Esophagus squamous epithelium (tissue), 5 donors: ENCODE data around the gene PIWIL1. TPM values are rescaled to one million over a fixed set of nuclear protein-coding genes. Genes with fewer than 3 reads are reported as not detected.

Experiments
- DNase-seq: peaks from one replicate; lab custom pipeline; 2025; lab: John Stamatoyannopoulos, UW
- H3K27ac ChIP-seq, 4 donors: fragments of 200-600 bp; sonication (generic); one replicate each; pipeline ENCODE4 v1.5.1; 2016 to 2019; ENCODE audit warnings: mild to moderate bottlenecking in 1 of 4
- H3K27me3 ChIP-seq, 4 donors: fragments of 200-600 bp; sonication (generic); 1 replicate in 3 of 4; 2 replicates in 1 of 4; pipeline versions ENCODE4 v1.5.1 to v1.6.0; 2017 to 2021; ENCODE audit warnings: antibody characterized with exemption in 1 of 4
- H3K36me3 ChIP-seq, 3 donors: fragments of 200-600 bp; sonication (generic); one replicate each; pipeline ENCODE4 v1.5.1; 2016 to 2019
- H3K4me1 ChIP-seq, 3 donors: fragments of 200-600 bp; sonication (generic); one replicate each; pipeline ENCODE4 v1.5.1; 2017 to 2019
- H3K4me3 ChIP-seq, 4 donors: fragments of 200-600 bp; sonication (generic); 1 replicate in 3 of 4; 2 replicates in 1 of 4; pipeline ENCODE4 v1.5.1; 2016 to 2019; ENCODE audit warnings: mild to moderate bottlenecking in 2 of 4, moderate library complexity in 1 of 4
- H3K9me3 ChIP-seq, 3 donors: fragments of 200-600 bp; sonication (generic); one replicate each; pipeline ENCODE4 v1.5.1; 2016 to 2019
- POLR2A ChIP-seq, 4 donors: fragments of 450-650 bp; IDR thresholded peaks; one replicate each; pipeline ENCODE4 v1.6.1; 2017; ENCODE audit warnings: antibody characterized with exemption in 4 of 4, mild to moderate bottlenecking in 4 of 4, moderate library complexity in 3 of 4
- WGBS, 2 donors: methylation state at CpG; one replicate each; pipeline ENCODE4 v1.1.5; 2018; 5-methylcytosine and 5-hydroxymethylcytosine counted together
- intact Hi-C: fragments of 100-400 bp; cut with DNase I; formaldehyde crosslinking; loops from one replicate; pipeline ENCODE4 v1.15.0; 2022
- total RNA-seq, 4 donors: library from RNA; depleted of rRNA; stranded (reverse); fragments of >200 nt; gene quantifications; one replicate each; pipeline ENCODE4 v1.1.0, GENCODE V29; 2016
- TF ChIP-seq, protein P1 (sequence below), 6 experiments: fragments of 450-650 bp in 4 of 6; fragments of 200-600 bp in 2 of 6; sonication (generic) in 2 of 6; IDR thresholded peaks; one replicate each; pipeline ENCODE4 v1.5.1; 2016 to 2019; ENCODE audit warnings: antibody characterized with exemption in 6 of 6, mild to moderate bottlenecking in 4 of 6, moderate library complexity in 4 of 6
- donor health status: DM: yes; HTN: yes; CAD: no.

Gene PIWIL1
- total RNA-seq, 4 donors from 2014 or later: 0.09 TPM; not detected in 3

DNA sequence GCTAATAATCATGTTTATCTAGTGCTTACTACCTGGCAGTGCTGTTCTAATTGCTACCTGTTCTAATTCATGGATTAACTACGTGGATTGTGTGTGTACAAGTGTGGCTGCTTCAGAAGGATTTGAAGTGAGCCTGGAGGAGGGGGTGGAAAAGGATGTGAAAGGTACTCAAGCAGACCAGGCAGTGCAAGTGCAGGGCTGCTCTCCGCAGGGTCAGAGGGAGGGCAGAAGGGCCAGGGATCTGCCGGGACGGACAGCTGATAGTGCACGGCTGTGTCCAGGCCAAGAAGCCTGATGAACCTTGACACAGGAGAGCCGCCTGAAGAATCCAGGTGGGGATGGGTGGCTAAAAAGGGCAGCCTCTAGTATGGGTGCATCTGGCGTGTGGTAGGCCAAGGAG lies 28.5 kb downstream of the PIWIL1 start:
- TF ChIP-seq, protein P1, sequence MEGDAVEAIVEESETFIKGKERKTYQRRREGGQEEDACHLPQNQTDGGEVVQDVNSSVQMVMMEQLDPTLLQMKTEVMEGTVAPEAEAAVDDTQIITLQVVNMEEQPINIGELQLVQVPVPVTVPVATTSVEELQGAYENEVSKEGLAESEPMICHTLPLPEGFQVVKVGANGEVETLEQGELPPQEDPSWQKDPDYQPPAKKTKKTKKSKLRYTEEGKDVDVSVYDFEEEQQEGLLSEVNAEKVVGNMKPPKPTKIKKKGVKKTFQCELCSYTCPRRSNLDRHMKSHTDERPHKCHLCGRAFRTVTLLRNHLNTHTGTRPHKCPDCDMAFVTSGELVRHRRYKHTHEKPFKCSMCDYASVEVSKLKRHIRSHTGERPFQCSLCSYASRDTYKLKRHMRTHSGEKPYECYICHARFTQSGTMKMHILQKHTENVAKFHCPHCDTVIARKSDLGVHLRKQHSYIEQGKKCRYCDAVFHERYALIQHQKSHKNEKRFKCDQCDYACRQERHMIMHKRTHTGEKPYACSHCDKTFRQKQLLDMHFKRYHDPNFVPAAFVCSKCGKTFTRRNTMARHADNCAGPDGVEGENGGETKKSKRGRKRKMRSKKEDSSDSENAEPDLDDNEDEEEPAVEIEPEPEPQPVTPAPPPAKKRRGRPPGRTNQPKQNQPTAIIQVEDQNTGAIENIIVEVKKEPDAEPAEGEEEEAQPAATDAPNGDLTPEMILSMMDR (IDR thresholded peaks at IDR 0.05): no peak
- no peak for TF ChIP-seq POLR2A (IDR thresholded peaks at IDR 0.05)
- intact Hi-C loops: no loop called here
- Histone ChIP-seq H3K4me3 (no peak overlapping the region), H3K9me3 (no peaks in the 10 kb centered on the region), H3K27me3 (peaks cover 0 to 21% (median 1%) of the 10 kb centered on the region in 4 donors), H3K4me1 (peaks cover 0 to 7% (median 0%) of the 10 kb centered on the region in 3 donors), H3K36me3 (no peaks in the 10 kb centered on the region), H3K27ac (no peak overlapping the region)
- 76 to 84% methylated on average over 7 of the region's 7 CpGs for WGBS, 2 donors
- DNase-seq: no peak

DNA sequence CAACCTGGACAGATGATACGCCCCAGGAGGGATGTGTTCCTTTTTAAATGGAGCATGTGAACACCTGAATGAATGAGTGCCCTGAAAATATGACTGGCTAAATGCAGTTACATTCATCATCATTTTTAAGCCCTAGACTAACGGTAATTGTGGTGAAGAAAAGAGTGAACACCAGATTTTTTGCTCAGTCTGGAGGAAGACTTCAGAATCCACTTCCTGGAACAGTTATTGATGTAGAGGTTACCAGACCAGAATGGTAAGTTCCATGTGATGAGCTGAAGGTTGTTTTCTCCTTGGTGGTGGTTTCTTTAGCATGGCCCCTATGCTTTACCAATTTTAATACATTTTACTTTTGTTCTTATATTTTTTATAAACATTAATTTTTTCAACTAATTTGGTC lies 29.3 kb downstream of the PIWIL1 start:
- Histone ChIP-seq H3K4me1 (peaks cover 0 to 14% (median 0%) of the 10 kb centered on the region in 3 donors), H3K36me3 (no peaks in the 10 kb centered on the region), H3K27me3 (peaks cover 0 to 29% (median 1%) of the 10 kb centered on the region in 4 donors), H3K4me3 (no peak overlapping the region), H3K9me3 (no peaks in the 10 kb centered on the region), H3K27ac (no peak overlapping the region)
- WGBS, 2 donors: 60 to 63% methylated on average over 2 of the region's 2 CpGs
- no peak for DNase-seq
- no peak for TF ChIP-seq POLR2A (IDR thresholded peaks at IDR 0.05)
- TF ChIP-seq, protein P1 (IDR thresholded peaks at IDR 0.05): no peak
- intact Hi-C loops: no loop called here

DNA sequence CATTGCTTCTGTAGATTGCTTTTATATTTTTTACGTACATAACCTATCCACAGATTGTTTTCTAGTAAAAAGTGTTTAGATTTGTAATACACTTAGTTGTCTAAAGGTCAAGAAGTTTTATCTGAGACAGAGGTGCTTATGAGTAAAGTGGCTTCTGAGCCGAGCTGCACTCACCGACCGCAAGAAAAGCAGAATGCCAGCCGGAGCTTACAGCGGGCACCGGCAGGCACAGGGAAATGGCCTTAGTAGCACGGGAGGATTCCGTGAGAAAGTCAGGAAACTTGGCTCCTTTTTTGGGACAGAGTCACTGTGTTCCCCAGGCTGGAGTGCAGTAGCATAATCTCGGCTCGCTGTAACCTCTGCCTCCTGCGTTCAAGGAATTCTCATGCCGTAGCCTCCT lies 29.8 kb downstream of the PIWIL1 start:
- intact Hi-C loops: no loop called here
- H3K27ac ChIP-seq: no peak overlapping the region
- no peaks in the 10 kb centered on the region for H3K36me3 ChIP-seq
- WGBS, 2 donors: 84 to 92% methylated on average over 11 to 13 of the region's 13 CpGs
- no peak overlapping the region for H3K4me3 ChIP-seq
- H3K4me1 ChIP-seq: peaks cover 0 to 14% (median 0%) of the 10 kb centered on the region in 3 donors
- DNase-seq: no peak
- no peaks in the 10 kb centered on the region for H3K9me3 ChIP-seq
- TF ChIP-seq, protein P1 (IDR thresholded peaks at IDR 0.05): no peak
- no peak for TF ChIP-seq POLR2A (IDR thresholded peaks at IDR 0.05)
- peaks cover 0 to 29% (median 1%) of the 10 kb centered on the region in 4 donors for H3K27me3 ChIP-seq

DNA sequence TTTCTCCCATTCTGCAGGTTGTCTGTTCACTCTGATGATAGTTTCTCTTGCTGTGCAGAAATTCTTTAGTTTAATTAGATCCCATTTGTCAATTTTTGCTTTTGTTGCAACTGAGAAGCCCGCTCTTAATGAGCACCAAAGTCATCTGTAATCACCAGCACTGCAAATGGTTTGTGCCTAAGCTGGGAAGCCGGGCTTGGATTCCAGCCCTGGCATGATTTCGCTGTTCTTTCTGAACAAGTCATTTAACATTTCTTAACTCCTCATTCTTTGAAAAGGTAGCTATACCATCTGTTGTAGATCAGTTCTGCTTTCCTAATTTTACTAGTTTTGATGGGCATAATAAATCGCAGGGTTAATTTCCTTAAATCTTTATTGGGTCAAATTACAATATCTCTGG lies 32.1 kb downstream of the PIWIL1 start:
- 31 to 57% methylated on average over 4 of the region's 4 CpGs for WGBS, 2 donors
- H3K27ac ChIP-seq: no peak overlapping the region
- no peak overlapping the region for H3K4me3 ChIP-seq
- TF ChIP-seq POLR2A (IDR thresholded peaks at IDR 0.05): no peak
- no peak for DNase-seq
- H3K36me3 ChIP-seq: no peaks in the 10 kb centered on the region
- peaks cover 0 to 14% (median 0%) of the 10 kb centered on the region in 3 donors for H3K4me1 ChIP-seq
- intact Hi-C loops: no loop called here
- peaks cover 0 to 44% (median 1%) of the 10 kb centered on the region in 4 donors for H3K27me3 ChIP-seq
- H3K9me3 ChIP-seq: no peaks in the 10 kb centered on the region

DNA sequence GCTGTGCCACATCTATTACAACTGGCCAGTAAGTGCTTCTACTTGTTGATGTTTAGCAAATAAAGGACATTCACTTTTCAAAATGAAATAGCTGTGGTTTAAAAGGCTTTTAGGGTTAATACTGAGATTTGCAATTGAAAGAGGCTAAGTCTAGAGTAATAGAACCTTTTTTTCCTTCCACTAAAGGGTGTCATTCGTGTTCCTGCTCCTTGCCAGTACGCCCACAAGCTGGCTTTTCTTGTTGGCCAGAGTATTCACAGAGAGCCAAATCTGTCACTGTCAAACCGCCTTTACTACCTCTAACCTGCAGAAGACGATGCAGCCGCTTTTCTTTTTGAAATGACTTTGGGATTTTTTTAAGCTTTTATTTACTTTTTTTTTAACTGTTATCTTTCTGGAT lies 33.6 kb downstream of the PIWIL1 start:
- TF ChIP-seq, protein P1 (IDR thresholded peaks at IDR 0.05): no peak
- TF ChIP-seq POLR2A (IDR thresholded peaks at IDR 0.05): no peak
- Histone ChIP-seq H3K9me3 (no peaks in the 10 kb centered on the region), H3K4me1 (peaks cover 0 to 14% (median 0%) of the 10 kb centered on the region in 3 donors), H3K4me3 (no peak overlapping the region), H3K36me3 (no peaks in the 10 kb centered on the region), H3K27ac (no peak overlapping the region), H3K27me3 (peaks cover 0 to 50% (median 1%) of the 10 kb centered on the region in 4 donors)
- DNase-seq: no peak
- WGBS, 2 donors: 15 to 17% methylated on average over 5 of the region's 5 CpGs
- intact Hi-C loops: no loop called here

DNA sequence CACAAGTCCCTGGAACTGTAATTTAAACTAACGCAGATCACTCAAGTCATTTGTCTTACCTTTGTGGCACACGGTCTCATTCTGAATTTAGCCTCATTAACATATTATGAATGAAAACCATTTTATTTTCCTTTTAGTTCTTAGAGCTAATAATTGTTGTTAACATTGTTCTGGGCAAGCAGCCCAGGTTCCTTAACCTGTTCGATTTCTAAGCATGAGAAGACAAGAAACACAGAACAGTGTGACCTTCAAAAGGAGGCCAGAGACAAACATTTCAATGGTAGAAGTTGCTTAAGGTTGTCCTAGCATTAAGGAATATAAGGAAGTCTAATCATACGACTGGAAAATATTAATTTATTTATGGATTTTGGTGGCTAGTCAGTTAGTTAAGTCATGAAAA lies 35.2 kb downstream of the PIWIL1 start:
- intact Hi-C loops: no loop called here
- WGBS, 2 donors: 27 to 34% methylated on average over 4 of the region's 4 CpGs
- Histone ChIP-seq H3K4me3 (no peak overlapping the region), H3K27ac (no peak overlapping the region), H3K36me3 (no peaks in the 10 kb centered on the region), H3K27me3 (peaks cover 0 to 55% (median 1%) of the 10 kb centered on the region in 4 donors), H3K4me1 (peaks cover 0 to 14% (median 0%) of the 10 kb centered on the region in 3 donors), H3K9me3 (no peaks in the 10 kb centered on the region)
- TF ChIP-seq, protein P1 (IDR thresholded peaks at IDR 0.05): no peak
- TF ChIP-seq POLR2A (IDR thresholded peaks at IDR 0.05): no peak
- DNase-seq: no peak
